Gastroesophageal sphincter (tissue), 4 donors: ENCODE results near the gene GCK. TPM values are rescaled to one million over a fixed set of nuclear protein-coding genes. Genes with fewer than 3 reads are reported as not detected.
"Not testable (repeated sequence)": the region's sequence is repeated elsewhere in the genome, so short reads cannot be mapped to it uniquely, and the experiment has no call there.

Experiments used
- ATAC-seq: fragments of 150-250 bp; one replicate; pipeline ENCODE4 v1.9.1; 2016; ENCODE audit warnings: mild to moderate bottlenecking, moderate library complexity
- H3K27ac ChIP-seq, 4 donors: fragments of 200-600 bp; sonication (generic) in 3 of 4; 1 replicate in 3 of 4; 2 replicates in 1 of 4; pipeline ENCODE4 v1.5.1; 2016 to 2019
- H3K27me3 ChIP-seq: fragments of 200-600 bp; sonication (generic); one replicate; pipeline ENCODE4 v1.5.1; 2019
- H3K36me3 ChIP-seq, 2 donors: fragments of 200-600 bp; sonication (generic); one replicate each; pipeline ENCODE4 v1.5.1; 2019; ENCODE audit warnings: control low read depth in 1 of 2
- H3K4me1 ChIP-seq, 3 donors: fragments of 200-600 bp; sonication (generic); 1 replicate in 2 of 3; 2 replicates in 1 of 3; pipeline ENCODE4 v1.5.1; 2016 to 2019; ENCODE audit warnings: control low read depth in 2 of 3
- H3K4me3 ChIP-seq, 2 donors: fragments of 200-600 bp; sonication (generic); one replicate each; pipeline ENCODE4 v1.5.1; 2019; ENCODE audit warnings: mild to moderate bottlenecking in 1 of 2, moderate library complexity in 1 of 2
- H3K9me3 ChIP-seq, 3 donors: fragments of 200-600 bp; sonication (generic); one replicate each; pipeline ENCODE4 v1.5.1; 2017 to 2019; ENCODE audit warnings: control low read depth in 2 of 3
- EP300 ChIP-seq: sonication (generic); formaldehyde crosslinking; IDR thresholded peaks from one replicate; pipeline ENCODE4 v1.6.1; 2017; ENCODE audit warnings: antibody characterized with exemption, mild to moderate bottlenecking
- POLR2A ChIP-seq, 2 donors: fragments of 450-650 bp; IDR thresholded peaks; one replicate each; pipeline ENCODE4 v1.6.1; 2017; ENCODE audit warnings: antibody characterized with exemption in 2 of 2, mild to moderate bottlenecking in 2 of 2, moderate library complexity in 1 of 2
- POLR2AphosphoS5 ChIP-seq: sonication (generic); formaldehyde crosslinking; IDR thresholded peaks from one replicate; pipeline ENCODE4 v1.6.1; 2017; ENCODE audit warnings: antibody characterized with exemption
- WGBS, 2 donors: methylation state at CpG; one replicate each; pipeline ENCODE4 v1.1.5; 2018; ENCODE audit warnings: low coverage in 1 of 2; 5-methylcytosine and 5-hydroxymethylcytosine counted together
- total RNA-seq, 4 donors: library from RNA; depleted of rRNA; stranded (reverse); fragments of >200 nt; gene quantifications; one replicate each; pipeline ENCODE4 v1.1.0, GENCODE V29; 2016
- TF ChIP-seq, protein P1 (sequence below), 4 experiments: fragments of 200-600 bp in 2 of 4; fragments of 450-650 bp in 2 of 4; sonication (generic) in 1 of 4; IDR thresholded peaks; one replicate each; pipeline ENCODE4 v1.5.1; 2017 to 2019; ENCODE audit warnings: antibody characterized with exemption in 4 of 4, mild to moderate bottlenecking in 2 of 4, moderate library complexity in 2 of 4

GCK gene
- total RNA-seq, 4 donors from 2014 or later: 0.31 to 4.2 (median 0.54) TPM; not detected in 1

DNA sequence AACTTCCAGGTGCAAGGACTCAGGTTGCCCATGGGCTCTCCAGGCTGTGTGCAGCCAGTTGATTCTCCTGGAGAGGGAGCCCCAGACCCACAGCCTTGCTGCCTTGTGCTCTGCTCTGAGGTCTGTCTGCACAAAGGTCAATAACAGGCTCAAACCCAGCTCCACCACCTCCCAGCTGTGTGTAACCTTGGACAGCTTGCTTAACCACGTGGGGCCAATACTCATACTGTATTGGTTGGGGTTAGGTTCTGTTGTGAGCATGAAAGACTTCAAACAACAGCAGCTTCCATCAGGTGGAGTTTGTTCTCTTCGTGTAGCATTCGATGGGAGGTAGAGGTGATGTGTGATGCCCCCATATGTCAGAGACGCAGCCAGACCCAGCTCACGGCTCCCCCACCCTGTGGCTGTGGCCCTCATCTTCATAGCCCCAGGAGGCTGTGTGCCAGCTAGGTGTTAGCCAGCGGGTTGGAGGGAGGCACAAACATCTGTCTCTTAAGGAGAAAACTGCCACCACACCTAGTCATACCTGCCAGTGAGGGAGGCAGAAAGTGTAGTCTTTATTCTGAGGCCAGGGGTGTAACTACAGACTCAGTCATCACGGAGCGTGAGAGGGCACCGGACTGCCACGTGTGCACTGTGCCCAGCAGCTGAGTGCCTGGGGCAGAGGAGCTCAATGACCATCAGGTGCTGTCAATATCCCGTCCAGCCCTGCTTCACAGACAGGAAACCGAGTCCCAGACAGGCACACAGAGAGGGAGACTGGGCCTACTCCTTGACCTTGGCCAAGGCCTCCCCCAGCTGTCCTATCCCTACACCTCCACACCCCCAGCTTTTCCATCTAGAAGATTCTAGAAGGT is 57.8 kb downstream of the GCK start:
- no peak overlapping the region for H3K27ac ChIP-seq
- WGBS, 2 donors: 20% methylated on average over 1 of the region's 12 CpGs; no CpG with 5 or more reads in 1 of the 2 donors
- H3K9me3 ChIP-seq: no peaks in the 10 kb centered on the region

DNA sequence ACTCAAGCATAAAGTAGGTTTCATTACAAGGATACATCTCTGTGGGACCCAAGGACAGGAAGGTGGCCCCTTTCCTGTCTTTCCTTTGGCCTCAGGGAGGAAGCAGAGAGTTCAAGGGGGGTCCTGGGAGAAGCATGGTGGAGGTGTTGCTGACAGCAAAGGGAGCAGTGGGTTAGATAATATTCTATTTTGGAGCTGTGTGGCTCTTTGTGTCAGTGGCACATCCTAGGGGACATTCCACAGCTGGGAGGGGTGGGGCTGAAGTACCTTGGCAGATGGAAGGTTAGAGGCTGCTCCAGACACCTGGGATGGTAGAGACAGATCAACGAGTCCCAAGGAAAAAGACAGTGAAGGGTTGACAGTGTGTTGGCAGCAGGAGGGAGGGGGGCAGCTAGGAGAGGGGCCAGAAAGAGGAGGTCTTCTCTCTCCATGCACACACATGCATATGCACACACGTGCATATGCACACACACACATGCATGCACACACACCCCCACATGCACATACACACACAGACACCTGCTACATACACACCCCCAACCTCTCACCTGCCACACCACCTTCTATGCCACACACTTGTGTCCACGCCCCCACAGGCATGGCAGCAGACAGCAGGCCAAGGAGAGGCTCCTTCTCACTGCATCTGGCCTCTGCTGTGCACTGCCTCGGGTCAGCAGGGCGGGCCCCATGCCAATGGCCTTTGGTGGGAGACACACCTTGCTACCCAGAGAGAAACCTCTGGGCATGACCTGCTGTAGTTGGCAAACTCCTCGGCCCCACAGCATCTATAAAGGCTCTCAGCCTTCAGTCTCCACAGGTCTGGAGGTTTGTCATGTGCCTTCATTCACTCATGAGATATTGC is 60.3 kb downstream of the GCK start:
- no peaks in the 10 kb centered on the region for H3K36me3 ChIP-seq
- H3K27me3 ChIP-seq: no peaks in the 10 kb centered on the region
- ATAC-seq: no peak
- peaks cover 0 to 7% (median 0%) of the 10 kb centered on the region in 3 donors for H3K4me1 ChIP-seq
- H3K9me3 ChIP-seq: no peaks in the 10 kb centered on the region
- H3K27ac ChIP-seq: no peak overlapping the region
- 20 to 67% methylated on average over 1 of the region's 6 CpGs for WGBS, 2 donors
- no peak overlapping the region for H3K4me3 ChIP-seq
- no peak for TF ChIP-seq EP300
- TF ChIP-seq POLR2AphosphoS5: no peak
- TF ChIP-seq, protein P1, sequence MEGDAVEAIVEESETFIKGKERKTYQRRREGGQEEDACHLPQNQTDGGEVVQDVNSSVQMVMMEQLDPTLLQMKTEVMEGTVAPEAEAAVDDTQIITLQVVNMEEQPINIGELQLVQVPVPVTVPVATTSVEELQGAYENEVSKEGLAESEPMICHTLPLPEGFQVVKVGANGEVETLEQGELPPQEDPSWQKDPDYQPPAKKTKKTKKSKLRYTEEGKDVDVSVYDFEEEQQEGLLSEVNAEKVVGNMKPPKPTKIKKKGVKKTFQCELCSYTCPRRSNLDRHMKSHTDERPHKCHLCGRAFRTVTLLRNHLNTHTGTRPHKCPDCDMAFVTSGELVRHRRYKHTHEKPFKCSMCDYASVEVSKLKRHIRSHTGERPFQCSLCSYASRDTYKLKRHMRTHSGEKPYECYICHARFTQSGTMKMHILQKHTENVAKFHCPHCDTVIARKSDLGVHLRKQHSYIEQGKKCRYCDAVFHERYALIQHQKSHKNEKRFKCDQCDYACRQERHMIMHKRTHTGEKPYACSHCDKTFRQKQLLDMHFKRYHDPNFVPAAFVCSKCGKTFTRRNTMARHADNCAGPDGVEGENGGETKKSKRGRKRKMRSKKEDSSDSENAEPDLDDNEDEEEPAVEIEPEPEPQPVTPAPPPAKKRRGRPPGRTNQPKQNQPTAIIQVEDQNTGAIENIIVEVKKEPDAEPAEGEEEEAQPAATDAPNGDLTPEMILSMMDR (IDR thresholded peaks at IDR 0.05): no peak
- no peak for TF ChIP-seq POLR2A (IDR thresholded peaks at IDR 0.05)

More for the DNA sequence above, 57.8 kb downstream of the GCK start:
- no peak for TF ChIP-seq EP300
- no peak for TF ChIP-seq POLR2AphosphoS5
- no peak for TF ChIP-seq POLR2A (IDR thresholded peaks at IDR 0.05)
- TF ChIP-seq, protein P1 (IDR thresholded peaks at IDR 0.05): no peak
- Histone ChIP-seq H3K4me3 (no peak overlapping the region), H3K36me3 (no peaks in the 10 kb centered on the region), H3K4me1 (no peaks in the 10 kb centered on the region), H3K27me3 (no peaks in the 10 kb centered on the region)
- ATAC-seq: peak; percentile 10

DNA sequence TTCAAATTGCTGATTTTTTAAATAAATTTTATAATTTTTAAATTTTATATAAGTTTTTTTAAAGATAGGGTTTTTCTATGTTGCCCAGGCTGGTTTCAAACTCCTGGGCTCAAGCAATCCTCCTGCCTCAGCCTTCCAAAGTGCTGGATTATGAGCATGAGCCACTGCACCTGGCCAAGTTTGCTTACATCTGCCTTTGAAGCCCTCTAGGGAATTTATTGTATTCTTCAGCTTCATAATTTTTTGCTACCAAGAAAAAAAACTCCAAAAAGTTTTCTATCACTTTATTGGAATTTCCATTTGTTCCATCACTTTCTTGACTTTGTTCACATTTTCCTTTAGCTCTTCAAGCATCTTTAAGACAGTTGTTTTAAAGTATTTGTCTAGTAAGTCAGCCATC is 62.1 kb downstream of the GCK start:
- H3K27me3 ChIP-seq: no peaks in the 10 kb centered on the region
- no peak overlapping the region for H3K4me3 ChIP-seq
- no peaks in the 10 kb centered on the region for H3K36me3 ChIP-seq
- H3K27ac ChIP-seq: no peak overlapping the region
- H3K9me3 ChIP-seq: no peaks in the 10 kb centered on the region
- ATAC-seq: no peak
- H3K4me1 ChIP-seq: peaks cover 5 to 17% (median 7%) of the 10 kb centered on the region in 3 donors
- TF ChIP-seq POLR2AphosphoS5 (no peak), POLR2A (IDR thresholded peaks at IDR 0.05) (no peak), EP300 (no peak)
- TF ChIP-seq, protein P1 (IDR thresholded peaks at IDR 0.05): no peak

DNA sequence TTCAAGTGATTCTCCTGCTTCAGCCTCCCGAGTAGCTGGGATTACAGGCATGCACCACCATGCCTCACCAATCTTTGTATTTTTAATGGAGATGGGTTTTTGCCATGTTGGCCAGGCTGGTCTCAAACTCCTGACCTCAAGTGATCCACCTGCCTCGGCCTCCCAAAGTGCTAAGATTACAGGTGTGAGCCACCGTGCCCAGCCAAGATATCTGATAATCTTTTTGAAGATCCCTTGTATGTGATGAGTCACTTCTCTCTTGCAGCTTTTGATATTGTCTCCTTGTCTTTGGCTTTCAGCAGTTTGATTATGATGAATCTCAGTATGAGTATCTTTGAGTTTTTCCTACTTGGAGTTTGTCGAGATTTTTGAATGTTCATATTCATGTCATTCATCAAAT is 62.7 kb downstream of the GCK start:
- WGBS, 2 donors: 74 to 78% methylated on average over 2 to 3 of the region's 4 CpGs
- not testable (repeated sequence) for H3K27me3 ChIP-seq, H3K4me3 ChIP-seq, H3K27ac ChIP-seq, ATAC-seq, H3K36me3 ChIP-seq, H3K9me3 ChIP-seq
- peaks cover 5 to 23% (median 13%) of the 10 kb centered on the region in 3 donors for H3K4me1 ChIP-seq

DNA sequence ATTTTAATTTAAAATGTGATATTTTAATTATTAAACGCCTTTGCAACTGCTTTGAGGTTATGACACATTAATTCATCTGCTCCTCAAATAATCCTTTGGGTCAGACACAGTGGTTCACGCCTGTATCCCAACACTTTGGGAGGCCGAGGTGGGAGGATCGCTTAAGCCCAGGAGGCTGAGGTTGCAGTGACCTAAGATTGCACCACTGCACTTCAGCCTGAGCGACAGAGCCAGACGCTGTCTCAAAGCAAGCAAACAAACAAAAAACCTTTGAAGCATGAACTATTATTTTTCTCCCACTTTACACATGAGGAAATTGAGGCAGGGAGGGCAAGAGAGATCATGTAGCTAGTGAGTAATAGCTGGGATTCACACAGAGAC is 64.4 kb downstream of the GCK start:
- Histone ChIP-seq H3K4me3 (no peak overlapping the region), H3K36me3 (peaks cover 0 to 20% of the 10 kb centered on the region in 2 donors), H3K4me1 (peaks cover 5 to 40% (median 13%) of the 10 kb centered on the region in 3 donors), H3K27me3 (no peaks in the 10 kb centered on the region), H3K9me3 (no peaks in the 10 kb centered on the region), H3K27ac (peak overlapping the region in 1 of 4 donors; percentile 93)
- no peak for ATAC-seq
- no peak for TF ChIP-seq POLR2A (IDR thresholded peaks at IDR 0.05)
- TF ChIP-seq, protein P1 (IDR thresholded peaks at IDR 0.05): no peak
- TF ChIP-seq EP300: no peak
- no peak for TF ChIP-seq POLR2AphosphoS5
- 86 to 96% methylated on average over 4 to 6 of the region's 6 CpGs for WGBS, 2 donors
